ENCODE measurements around the gene TM9SF4.

The TM9SF4 gene

DNA sequence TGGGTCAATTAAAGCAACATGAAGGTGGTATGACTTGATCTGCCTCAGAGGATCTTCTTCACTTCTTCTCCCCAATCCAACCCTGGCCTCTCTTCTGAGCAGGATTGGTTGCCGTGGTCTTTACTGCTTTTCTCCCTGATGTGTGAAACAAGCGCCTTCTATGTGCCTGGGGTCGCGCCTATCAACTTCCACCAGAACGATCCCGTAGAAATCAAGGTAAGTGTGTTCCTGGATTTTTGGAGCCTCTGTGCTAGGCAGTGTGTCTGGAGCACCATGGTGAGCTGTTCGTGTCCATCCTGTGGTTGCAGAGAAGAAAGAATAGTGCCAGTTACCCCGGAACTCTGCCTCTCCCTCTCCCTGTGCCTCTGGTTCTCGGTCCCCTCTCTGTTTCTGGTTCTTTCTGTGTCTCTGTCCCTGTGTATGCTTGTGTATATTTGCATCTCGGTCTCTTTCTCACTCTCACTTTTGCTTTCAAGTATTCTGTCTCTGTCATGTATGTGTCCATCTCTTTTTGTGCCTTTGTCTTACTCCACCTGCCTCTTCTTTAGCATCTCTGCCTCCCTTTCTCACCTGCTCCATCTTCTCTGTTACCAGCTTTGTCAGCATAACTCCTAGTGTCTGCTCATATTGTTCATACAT is 23.5 kb downstream of the TM9SF4 start:
- DNase-seq (no peak), ATAC-seq (no peak)
- Mint-ChIP-seq H3K4me1 (peaks cover 23% of the 10 kb centered on the region), H3K4me3 (no peak overlapping the region), H3K27me3 (no peaks in the 10 kb centered on the region), H3K27ac (no peak overlapping the region), H3K9me3 (no peaks in the 10 kb centered on the region)

DNA sequence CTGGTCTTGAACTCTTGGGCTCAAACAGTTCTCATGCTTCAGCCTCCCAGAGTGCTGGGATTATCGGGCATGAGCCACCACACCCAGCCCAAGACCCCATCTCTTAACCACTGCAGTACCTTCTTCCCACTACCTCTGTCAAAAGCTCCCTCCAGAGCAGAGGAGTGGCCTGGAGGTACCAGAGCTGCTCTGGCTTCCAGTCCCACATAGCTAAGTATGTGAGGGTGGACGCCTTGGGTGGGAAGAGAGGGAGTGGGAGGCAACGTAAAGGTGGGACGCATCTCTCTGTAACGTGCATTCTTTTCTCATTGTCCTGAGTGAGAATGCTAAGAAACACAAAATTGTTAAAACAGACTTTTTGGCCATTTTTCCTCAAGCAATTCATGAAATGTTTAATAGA is 24.5 kb downstream of the TM9SF4 start:
- no peak for DNase-seq
- H3K27me3 Mint-ChIP-seq = no peaks in the 10 kb centered on the region
- H3K4me1 Mint-ChIP-seq = peaks cover 23% of the 10 kb centered on the region
- no peak for ATAC-seq
- no peak overlapping the region for H3K4me3 Mint-ChIP-seq
- no peak overlapping the region for H3K27ac Mint-ChIP-seq
- no peaks in the 10 kb centered on the region for H3K9me3 Mint-ChIP-seq

DNA sequence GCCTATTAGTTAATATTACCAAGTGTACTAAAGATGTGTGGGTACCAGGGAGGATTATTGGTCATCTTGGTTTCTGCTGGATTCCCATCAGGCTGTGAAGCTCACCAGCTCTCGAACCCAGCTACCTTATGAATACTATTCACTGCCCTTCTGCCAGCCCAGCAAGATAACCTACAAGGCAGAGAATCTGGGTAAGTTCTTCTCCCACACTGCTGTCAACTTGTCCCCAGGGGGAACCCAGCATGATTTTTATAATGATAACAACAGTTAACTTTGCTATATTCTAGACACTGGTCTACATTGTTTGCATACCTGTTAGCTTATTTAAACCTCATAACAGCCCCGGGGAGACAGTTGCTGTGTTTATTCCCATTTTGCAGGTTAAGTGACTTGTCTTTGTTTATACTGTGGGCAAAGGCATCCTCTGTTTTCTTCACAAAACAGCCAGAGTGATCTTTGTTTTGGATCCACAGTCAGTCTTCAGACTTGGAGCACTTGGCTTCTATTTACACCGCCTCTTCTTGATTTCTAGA is 26.5 kb downstream of the TM9SF4 start:
- DNase-seq (no peak), ATAC-seq (no peak)
- no peaks in the 10 kb centered on the region for H3K9me3 Mint-ChIP-seq
- no peak overlapping the region for H3K4me3 Mint-ChIP-seq
- no peaks in the 10 kb centered on the region for H3K27me3 Mint-ChIP-seq
- H3K4me1 Mint-ChIP-seq = peaks cover 15% of the 10 kb centered on the region
- H3K27ac Mint-ChIP-seq = no peak overlapping the region

DNA sequence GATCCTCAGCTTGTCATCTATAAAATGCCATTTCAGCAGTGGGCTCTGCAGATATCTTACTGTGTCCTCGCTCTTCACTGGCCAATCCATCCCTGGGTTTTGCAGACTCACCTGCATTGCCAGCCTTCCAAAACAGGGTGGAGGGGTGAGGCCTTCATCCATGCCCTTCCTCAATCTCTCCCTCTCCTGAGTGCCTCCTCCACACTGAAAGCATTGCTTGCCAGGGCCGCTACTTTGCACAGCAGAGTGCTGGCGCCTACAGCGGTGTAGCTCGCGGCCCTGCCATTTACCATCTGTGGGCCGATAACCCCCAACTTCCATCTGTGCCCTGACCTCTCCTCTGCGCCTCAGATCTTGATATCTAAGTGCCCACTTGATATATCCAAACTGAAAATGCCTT is 29.4 kb downstream of the TM9SF4 start:
- H3K27me3 Mint-ChIP-seq = no peaks in the 10 kb centered on the region
- no peaks in the 10 kb centered on the region for H3K9me3 Mint-ChIP-seq
- DNase-seq = no peak
- H3K4me3 Mint-ChIP-seq = no peak overlapping the region
- ATAC-seq = no peak
- no peaks in the 10 kb centered on the region for H3K4me1 Mint-ChIP-seq
- peak overlapping the region in 1 of 2 donors; percentile 39 for H3K27ac Mint-ChIP-seq

DNA sequence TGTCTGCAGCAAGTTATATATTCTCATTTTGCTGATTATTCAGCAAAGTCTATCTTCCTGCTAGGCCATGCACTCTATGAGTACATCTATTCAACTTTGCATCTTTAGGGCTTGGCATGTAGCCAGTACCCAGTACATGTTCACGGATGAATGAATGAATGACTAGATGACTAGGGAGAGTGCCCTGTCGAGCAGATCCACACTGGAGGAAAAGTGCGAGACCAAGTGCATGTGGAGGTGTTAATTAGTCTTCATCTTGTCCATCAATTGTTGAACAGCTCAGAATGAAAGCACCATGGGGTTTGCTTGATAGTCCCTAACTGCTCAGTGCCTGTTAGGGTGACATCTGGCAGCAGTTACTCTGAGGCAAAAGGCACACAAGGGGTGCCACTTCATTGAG is 30.4 kb downstream of the TM9SF4 start:
- H3K9me3 Mint-ChIP-seq = no peaks in the 10 kb centered on the region

DNA sequence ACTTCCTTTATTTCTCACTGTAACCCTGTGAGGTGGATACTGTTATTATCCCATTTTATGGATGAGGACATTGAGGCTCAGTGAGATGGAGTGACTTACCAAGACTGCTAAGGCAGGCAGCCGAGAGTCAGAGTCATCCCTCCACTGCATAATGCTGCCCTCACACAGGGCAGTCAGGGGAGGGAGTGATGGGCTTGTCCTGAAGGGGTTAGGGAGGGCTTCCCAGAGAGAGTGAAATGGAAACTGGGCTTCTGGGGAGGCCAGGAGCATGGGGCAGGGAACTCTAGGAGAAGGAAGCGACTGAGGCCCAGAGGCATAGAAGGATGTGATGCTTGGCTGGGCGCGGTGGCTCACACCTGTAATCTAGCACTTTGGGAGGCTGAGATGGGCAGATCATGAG is 31.1 kb downstream of the TM9SF4 start:
- no peak overlapping the region for H3K4me3 Mint-ChIP-seq
- peak overlapping the region in 1 of 2 donors; percentile 44 for H3K27ac Mint-ChIP-seq
- no peak for ATAC-seq
- no peaks in the 10 kb centered on the region for H3K27me3 Mint-ChIP-seq
- DNase-seq = no peak
- no peaks in the 10 kb centered on the region for H3K4me1 Mint-ChIP-seq
- no peaks in the 10 kb centered on the region for H3K9me3 Mint-ChIP-seq

More for the DNA sequence above, 30.4 kb downstream of the TM9SF4 start:
- Mint-ChIP-seq H3K27ac (peak overlapping the region in 1 of 2 donors; percentile 13), H3K4me1 (no peaks in the 10 kb centered on the region), H3K27me3 (no peaks in the 10 kb centered on the region), H3K4me3 (no peak overlapping the region)
- no peak for DNase-seq
- ATAC-seq = no peak

DNA sequence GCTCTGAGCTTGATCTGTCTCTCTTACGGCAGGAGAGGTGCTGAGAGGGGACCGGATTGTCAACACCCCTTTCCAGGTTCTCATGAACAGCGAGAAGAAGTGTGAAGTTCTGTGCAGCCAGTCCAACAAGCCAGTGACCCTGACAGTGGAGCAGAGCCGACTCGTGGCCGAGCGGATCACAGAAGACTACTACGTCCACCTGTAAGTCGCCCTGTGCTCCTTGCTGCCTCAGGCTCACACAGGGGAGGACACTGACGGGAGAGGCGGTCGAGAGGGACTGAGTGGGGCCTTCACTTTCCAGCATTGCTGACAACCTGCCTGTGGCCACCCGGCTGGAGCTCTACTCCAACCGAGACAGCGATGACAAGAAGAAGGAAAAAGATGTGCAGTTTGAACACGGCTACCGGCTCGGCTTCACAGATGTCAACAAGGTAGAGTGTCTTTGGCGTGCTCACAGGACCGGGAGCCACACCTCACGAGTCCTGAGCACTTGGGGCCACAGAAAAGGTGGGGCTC is 32.0 kb downstream of the TM9SF4 start:
- ATAC-seq = no peak
- H3K27ac Mint-ChIP-seq = no peak overlapping the region
- H3K27me3 Mint-ChIP-seq = no peaks in the 10 kb centered on the region
- no peaks in the 10 kb centered on the region for H3K9me3 Mint-ChIP-seq
- no peak for DNase-seq
- no peaks in the 10 kb centered on the region for H3K4me1 Mint-ChIP-seq
- no peak overlapping the region for H3K4me3 Mint-ChIP-seq

DNA sequence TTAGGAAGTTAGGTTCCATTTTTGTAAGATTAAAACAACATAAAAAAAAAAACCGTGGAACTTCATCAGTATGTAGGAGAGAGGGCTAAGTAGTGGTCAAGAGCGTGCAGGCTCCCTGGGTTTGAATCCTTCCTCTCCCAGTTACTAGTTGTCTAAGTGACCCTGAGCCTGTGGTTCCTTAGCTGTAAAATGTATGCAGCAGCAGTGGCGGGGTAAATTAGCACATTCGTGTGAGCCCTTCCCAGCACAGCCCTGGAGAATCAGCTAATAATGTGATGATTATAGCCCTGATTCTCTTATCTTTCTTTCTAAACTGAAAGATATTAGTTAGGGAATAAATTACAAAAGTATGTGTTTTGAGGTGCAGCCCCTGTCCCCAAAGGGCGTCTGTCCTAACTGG is 32.6 kb downstream of the TM9SF4 start:
- ATAC-seq = no peak
- peak overlapping the region in 1 of 2 donors; percentile 47 for H3K27ac Mint-ChIP-seq
- H3K4me1 Mint-ChIP-seq = no peaks in the 10 kb centered on the region
- no peaks in the 10 kb centered on the region for H3K27me3 Mint-ChIP-seq
- H3K4me3 Mint-ChIP-seq = no peak overlapping the region
- H3K9me3 Mint-ChIP-seq = no peaks in the 10 kb centered on the region
- DNase-seq = no peak

DNA sequence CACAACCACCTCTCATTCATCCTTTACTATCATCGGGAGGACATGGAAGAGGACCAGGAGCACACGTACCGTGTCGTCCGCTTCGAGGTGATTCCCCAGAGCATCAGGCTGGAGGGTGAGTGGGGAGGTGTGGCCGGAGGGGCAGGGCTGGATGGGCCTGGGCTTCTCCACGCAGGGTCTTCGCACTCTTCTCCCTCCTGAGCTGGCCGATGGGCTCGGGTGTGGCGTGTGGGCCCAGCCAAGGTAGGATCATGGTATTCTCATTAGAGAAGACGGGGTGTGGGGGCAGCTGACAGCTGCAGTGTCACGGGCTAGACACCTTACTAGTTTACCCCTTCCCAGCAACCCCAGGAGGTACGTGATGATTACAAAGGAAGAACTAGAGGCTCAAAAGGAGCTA is 33.5 kb downstream of the TM9SF4 start:
- Mint-ChIP-seq H3K27ac (peak overlapping the region; percentile 13 to 86), H3K4me1 (no peaks in the 10 kb centered on the region), H3K9me3 (no peaks in the 10 kb centered on the region), H3K4me3 (no peak overlapping the region), H3K27me3 (no peaks in the 10 kb centered on the region)
- DNase-seq = no peak
- no peak for ATAC-seq

DNA sequence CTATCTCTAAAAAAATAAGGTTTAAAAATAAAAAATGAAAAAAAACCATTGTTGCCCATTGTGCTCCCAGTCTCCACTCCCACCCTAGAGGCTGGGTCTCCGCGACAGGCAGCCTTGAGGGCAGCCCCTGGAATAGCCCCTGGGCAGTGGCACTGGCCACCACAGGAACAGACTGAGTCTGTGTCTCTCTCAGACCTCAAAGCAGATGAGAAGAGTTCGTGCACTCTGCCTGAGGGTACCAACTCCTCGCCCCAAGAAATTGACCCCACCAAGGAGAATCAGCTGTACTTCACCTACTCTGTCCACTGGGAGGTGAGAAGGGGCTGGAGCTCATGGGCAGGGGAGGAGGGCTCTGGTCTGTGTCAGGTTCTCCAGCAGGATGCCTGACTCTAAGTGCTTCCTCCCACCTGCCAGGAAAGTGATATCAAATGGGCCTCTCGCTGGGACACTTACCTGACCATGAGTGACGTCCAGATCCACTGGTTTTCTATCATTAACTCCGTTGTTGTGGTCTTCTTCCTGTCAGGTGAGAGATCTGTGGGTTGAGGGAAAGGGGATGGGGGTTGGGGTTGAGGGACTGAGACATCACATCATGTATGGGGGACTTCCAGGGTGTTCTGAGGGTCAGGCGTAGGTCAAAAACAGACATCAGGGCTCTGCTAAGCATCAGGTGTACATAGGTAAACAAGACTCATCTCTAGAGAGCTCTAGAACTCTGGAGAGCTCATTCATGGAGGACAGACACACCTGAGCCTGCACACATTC is 35.6 kb downstream of the TM9SF4 start:
- peak overlapping the region in 1 of 2 donors; percentile 89 for H3K27ac Mint-ChIP-seq
- no peak overlapping the region for H3K4me3 Mint-ChIP-seq
- no peaks in the 10 kb centered on the region for H3K27me3 Mint-ChIP-seq

DNA sequence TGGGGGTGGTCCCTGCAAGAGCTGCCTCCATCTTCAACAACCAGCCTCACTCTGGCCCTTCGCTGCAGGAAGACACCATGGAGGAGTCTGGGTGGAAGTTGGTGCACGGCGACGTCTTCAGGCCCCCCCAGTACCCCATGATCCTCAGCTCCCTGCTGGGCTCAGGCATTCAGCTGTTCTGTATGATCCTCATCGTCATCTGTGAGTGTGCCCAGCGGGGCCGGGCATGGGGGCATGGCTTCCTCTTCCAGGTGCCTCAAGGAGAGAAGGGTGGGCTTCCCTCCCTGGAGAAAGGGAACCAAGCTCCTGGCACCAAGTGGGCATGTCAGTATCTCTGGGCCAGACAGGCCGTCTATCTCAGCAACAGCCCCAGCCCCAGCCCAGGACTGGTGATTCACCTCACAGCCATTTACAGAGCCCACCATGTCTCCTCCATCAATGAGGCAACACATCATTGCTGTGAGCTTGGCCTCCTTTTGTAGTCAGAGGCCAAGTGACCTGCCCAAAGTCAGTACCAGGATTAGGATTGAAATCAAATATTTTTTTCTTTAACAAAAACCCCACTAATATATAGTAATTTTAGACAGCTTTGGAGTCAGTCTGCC is 40.2 kb downstream of the TM9SF4 start:
- peak overlapping the region in 1 of 2 donors; percentile 48 for H3K27ac Mint-ChIP-seq
- no peaks in the 10 kb centered on the region for H3K27me3 Mint-ChIP-seq
- H3K4me1 Mint-ChIP-seq = peaks cover 2% of the 10 kb centered on the region
- DNase-seq = no peak
- ATAC-seq = no peak
- H3K9me3 Mint-ChIP-seq = no peaks in the 10 kb centered on the region
- no peak overlapping the region for H3K4me3 Mint-ChIP-seq

More for the DNA sequence above, 35.6 kb downstream of the TM9SF4 start:
- Mint-ChIP-seq H3K4me1 (no peaks in the 10 kb centered on the region), H3K9me3 (no peaks in the 10 kb centered on the region)
- no peak for ATAC-seq
- DNase-seq = no peak

DNA sequence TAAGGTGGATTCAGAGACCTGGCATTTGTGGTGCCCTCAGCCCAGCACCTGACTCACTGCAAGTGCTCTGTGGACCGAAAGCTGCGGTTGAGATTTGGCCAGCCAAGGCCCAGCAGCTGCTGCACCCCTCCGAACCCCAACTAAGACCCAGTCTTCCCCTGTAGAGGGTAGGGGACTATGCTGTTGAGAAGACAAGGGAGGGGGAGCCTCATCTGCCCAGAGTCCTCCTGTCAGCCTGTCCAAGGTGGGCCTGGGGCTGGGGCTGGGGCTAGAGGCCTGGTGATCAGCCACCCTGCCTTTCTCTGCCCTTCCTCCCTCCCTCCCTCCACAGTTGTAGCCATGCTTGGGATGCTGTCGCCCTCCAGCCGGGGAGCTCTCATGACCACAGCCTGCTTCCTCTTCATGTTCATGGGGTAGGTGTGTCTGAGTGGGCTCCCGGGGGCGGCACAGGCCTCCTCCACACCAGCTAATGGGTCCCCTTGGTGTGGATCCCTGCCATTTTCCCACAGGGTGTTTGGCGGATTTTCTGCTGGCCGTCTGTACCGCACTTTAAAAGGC is 40.9 kb downstream of the TM9SF4 start:
- DNase-seq (no peak), ATAC-seq (no peak)
- Mint-ChIP-seq H3K27me3 (no peaks in the 10 kb centered on the region), H3K4me1 (peaks cover 9% of the 10 kb centered on the region), H3K4me3 (no peak overlapping the region), H3K27ac (peak overlapping the region; percentile 10 to 80), H3K9me3 (no peaks in the 10 kb centered on the region)

DNA sequence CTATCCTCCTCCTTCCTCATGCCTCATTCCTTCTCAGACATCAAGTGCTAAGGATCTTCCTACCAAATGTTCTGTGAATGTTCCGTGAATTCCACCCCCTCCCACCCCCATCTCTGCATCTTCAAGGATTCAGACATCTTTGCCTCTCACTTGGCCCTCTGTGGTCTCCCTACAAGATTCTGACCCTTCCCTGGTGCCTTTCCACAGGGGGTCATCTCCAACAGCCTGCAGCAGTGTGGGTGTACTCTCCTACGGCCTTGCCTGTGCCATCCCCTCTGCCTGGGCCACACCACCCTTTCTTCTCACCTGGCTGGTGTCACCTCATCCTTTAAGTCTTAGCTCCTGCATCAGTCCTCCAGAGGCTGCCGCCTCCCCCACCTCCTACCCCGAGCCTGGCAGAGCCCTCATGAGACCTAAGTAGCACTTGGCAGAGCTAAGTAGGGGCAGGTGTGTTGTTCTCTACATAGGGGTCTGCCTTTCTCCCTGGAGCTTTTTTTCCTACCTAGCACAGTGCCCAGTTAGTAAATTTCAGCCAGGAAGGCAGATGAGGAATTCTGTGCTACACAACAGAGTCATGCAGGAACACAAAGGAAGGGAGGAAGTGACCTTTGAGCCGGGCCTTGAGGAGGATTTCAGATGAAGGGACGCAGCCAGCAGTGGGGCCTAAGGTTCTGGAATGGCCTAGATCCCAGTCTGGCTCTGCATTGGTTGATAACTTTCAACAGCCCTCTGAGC is 43.1 kb downstream of the TM9SF4 start:
- Mint-ChIP-seq H3K9me3 (no peaks in the 10 kb centered on the region), H3K4me1 (peaks cover 10% of the 10 kb centered on the region), H3K27ac (peak overlapping the region in 1 of 2 donors; percentile 20), H3K4me3 (no peak overlapping the region), H3K27me3 (no peaks in the 10 kb centered on the region)
- DNase-seq (no peak), ATAC-seq (no peak)

DNA sequence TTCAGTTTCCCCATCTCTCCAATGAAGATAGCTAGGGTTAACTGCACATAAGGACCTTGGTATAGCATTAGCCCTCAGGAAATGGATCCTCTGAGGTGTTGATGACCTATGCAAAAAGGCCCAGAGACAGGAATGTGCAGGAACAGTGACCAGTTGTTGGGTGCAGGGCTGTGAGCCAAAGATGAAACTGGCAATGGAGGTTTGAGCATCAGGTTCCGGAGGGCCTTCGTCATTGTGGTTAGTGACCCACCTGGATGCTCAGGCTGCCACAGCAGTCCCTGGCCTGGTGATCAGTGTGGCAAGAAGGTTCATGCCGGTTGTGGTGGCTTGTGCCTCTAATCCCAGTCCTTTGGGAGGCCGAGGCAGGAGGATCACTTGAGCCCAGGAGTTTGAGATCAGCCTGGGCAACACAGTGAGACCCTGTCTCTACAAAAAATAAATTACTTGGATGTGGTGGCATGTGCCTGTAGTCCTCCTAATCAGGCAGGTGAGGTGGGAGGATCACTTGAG is 43.7 kb downstream of the TM9SF4 start:
- ATAC-seq (no peak), DNase-seq (no peak)
- Mint-ChIP-seq H3K4me3 (no peak overlapping the region), H3K9me3 (no peaks in the 10 kb centered on the region), H3K27me3 (no peaks in the 10 kb centered on the region), H3K4me1 (peaks cover 10% of the 10 kb centered on the region), H3K27ac (no peak overlapping the region)

DNA sequence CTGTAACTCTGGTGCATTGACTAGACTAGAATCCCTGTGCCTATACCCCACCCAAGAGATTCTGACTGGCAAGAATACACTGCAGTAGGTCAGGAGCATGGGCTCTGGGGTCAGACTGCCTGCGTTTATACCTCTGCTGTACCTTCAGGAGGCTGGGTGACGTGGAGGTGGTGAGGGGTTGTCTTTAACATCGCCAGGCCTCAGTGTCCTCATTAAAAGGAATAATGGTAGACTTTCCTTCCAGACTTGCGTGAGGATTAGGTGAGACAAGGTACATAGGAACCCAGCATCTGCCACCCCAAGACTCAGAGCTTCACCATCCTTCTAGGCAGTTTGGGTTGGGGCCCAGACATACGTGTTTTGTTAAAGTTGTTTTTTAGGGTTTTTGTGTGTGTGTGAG is 44.3 kb downstream of the TM9SF4 start:
- no peak for DNase-seq
- no peak for ATAC-seq
- Mint-ChIP-seq H3K4me3 (no peak overlapping the region), H3K27me3 (no peaks in the 10 kb centered on the region), H3K9me3 (no peaks in the 10 kb centered on the region), H3K4me1 (peaks cover 10% of the 10 kb centered on the region), H3K27ac (no peak overlapping the region)
